ENCODE measurements around the gene RBBP8NL. TPM values are rescaled to one million over a fixed set of nuclear protein-coding genes. Genes with fewer than 3 reads are reported as not detected.
"Not testable (repeated sequence)": the region's sequence is repeated elsewhere in the genome, so short reads cannot be mapped to it uniquely, and the experiment has no call there.

Gene RBBP8NL
- polyA plus RNA-seq, 12 donors = 0.20 to 2.8 (median 0.68) TPM; not detected in 9

DNA sequence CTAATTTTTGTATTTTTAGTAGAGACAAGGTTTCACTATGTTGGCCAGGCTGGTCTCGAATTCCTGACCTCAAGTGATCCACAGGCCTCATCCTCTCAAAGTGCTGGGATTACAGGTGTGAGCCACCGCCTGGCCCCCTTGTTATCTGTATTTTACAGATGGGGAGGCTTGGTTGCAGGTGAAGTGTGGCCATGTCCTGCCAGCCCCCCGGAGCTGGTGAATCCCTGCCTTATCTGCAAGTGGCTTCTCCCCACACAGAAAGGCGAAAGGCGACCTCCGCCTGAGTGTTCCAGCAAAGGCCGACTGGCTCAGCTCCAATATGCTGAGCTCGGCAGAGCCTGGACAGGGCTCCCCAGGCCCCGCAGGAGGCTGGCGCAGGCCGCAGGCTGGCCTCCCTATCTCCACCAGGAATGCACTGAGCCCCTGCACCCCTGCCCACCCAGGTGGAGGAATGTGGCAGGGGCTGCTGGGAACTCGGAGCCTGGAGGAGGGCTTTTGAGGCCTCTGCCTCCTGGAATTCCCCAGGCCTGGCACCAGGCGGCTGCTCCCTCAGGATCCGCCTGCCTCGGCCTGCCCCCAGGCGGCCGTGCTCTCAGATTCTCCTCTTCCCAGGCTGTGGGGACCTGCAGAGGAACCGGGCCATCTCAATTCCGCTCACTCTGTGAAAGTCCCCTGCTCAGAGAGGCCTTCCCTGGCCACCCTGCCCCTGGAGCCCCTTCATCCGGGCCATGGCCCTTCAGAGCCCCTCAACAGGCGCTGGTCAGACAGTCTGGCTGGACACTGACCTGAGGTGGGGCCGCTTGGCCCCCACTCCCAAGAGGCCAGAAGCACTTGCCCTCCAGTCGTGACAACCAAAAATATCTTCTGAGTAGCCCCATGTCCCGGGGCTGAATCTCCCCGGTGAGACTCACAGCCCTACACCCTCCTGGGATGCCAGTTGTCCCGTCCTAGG is 51.0 kb downstream of the RBBP8NL start:
- DNase-seq = no peak

DNA sequence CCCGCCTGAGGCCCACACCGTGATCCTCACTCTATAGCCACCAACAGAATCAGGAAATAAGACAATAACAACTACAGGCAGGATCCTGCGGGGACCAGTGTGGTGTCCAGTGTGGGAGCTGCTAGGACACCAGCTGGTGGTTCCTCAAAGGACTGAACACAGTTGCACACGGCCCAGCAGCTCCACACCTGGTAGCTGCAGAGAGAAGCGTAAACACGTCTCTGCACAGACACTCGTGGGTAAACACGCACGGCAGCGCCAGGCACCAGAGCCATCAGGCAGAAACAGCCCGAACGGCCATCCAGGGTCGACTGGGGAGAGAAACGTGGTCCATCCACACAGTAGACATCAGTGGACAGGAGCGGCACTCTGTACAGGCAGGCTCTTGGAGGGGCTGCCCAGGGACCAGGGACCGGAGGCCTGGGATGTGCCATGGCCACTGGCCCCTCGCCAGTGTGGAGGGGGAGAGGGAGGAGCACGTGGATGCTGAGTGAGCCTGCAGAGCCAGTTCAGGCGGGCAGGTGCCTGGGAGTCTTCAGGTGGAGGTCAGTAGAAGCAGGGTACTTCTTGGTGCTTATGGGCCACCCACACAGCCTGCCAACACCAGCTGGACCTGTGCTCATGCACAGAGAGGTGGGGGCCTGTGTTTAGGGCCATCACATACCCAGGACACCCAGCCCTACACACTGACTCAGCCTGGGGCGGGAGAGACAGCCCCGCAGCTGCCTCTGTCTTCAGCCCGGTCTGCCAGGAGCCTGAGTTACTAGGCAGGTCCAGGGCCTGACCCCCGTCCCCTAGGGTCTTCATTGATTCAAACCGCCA is 52.8 kb downstream of the RBBP8NL start:
- no peak for DNase-seq

DNA sequence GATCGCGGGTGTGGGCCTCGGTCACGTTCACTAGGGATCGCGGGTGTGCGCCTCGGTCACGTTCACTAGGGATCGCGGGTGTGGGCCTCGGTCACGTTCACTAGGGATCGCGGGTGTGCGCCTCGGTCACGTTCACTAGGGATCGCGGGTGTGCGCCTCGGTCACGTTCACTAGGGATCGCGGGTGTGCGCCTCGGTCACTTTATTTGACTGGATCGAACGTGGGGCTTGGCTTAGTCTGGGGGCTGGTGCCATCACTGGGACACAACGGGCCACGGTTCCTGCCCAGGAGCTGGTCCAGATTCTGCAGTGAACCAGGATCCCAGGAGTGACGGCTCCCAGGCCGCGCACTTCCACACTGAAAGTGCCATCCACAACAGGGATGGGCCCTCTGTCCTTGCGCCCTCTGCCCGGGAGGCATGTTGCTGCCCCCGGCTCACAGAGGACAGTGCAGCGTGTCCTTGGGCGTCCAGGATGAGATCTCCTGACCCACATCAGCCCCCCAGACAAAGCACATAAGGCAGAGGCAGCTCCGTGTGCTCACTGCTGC is 53.6 kb downstream of the RBBP8NL start:
- DNase-seq = not testable (repeated sequence)

DNA sequence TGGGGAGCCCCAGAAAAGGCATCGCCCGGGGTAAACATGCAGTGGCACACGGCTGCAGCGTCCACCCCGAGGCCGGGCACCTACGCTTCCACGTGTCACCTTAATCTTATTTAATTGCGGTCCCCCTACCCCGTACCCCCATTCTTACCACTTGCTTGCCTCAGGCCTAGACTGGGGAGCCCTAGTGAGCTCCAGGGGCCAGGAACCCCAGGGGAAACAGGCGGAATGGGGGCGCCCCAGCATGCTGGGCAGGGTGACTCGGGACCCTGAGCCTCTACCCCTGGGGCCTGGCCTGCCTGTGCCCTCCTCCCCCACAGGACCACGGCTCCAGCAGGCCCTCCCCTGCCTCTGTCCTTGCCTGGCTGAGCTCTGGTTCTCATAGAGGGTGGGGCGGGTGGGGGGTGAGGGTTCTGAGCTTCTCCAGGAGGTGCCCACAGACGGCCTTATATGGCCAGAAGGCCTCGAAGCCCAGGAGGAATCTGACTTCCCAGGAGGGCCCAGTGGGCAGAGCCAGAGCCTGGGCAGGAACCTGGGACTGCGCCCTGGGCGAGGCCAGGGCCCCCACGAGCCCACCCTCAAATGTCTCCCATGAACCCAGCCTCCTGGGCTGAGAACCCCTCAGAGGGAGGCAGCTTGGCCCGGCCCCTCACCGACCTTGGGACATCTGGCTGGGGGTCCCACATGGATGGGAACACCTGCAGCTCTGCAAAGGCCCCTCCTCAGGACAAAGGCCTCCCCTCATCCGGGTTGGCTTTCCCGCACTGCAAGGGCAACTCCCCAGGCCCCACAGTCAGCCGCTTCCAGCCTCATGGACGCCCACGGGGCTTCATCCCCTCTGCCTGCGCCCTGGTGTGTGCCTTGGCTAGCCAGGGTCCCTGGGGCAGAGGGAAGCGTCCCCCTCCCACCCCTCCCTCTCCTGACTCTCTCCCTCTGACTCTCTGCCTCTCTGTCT is 55.0 kb downstream of the RBBP8NL start:
- no peak for DNase-seq

DNA sequence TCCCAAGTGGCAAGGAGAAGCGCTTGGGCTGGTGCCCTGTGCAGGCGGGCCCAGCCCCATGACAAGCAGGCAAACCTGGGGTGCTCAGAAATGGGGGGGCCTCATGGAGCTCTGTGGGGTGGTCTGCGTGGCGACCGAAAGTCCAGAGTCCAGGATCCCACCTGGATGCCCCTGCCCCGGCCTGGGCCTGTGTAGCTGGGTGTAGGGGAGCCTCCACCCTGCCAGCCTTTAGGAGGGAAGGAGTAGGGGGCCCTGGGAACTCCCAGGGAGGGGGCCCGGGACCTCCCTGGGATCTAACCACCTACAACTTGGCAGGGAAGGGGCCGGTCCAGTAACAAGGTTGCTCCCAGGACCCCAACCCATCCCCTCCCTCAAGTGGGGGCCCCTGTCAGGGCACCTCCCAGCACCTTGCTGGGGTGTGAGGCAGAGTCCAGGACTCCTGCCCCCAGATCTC is 55.7 kb downstream of the RBBP8NL start:
- DNase-seq = no peak

DNA sequence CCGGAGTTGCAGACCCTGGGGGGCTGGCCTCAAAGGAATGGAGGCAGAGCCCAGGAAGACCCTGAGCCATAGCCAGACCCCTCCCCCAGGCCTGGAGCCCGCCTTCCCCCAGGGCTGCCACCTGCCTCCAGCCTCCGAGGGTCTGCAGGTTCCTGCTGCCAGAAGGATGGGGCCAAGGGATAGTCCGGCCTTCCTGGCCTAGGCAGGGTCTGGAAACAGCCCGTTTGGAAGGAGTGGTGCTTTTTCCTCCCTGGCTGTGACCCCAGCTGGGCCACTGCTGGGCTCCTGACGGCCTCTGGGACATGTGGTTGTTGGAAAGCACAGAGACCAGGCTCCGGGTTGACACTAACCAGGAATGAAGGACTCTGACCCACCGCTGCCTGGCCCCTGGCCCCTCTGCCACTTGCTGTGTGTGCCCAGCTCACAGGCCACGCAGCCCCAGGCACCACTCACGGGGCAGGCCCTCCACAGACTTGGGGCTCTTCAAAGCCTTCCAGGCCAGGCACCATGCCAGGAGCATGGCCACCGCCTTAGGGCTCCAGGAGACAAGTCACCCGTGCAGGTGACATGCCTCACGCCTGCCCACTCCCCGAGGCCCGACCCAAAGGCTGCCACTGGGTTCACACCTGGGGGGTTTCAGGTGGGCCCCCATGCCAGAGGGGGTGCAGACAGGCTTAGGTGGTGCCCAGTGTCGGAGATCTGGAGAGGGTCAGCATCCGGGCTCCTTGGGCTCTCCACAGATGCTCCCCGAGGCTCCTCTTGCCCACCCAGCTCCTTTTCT is 56.3 kb downstream of the RBBP8NL start:
- DNase-seq = no peak

DNA sequence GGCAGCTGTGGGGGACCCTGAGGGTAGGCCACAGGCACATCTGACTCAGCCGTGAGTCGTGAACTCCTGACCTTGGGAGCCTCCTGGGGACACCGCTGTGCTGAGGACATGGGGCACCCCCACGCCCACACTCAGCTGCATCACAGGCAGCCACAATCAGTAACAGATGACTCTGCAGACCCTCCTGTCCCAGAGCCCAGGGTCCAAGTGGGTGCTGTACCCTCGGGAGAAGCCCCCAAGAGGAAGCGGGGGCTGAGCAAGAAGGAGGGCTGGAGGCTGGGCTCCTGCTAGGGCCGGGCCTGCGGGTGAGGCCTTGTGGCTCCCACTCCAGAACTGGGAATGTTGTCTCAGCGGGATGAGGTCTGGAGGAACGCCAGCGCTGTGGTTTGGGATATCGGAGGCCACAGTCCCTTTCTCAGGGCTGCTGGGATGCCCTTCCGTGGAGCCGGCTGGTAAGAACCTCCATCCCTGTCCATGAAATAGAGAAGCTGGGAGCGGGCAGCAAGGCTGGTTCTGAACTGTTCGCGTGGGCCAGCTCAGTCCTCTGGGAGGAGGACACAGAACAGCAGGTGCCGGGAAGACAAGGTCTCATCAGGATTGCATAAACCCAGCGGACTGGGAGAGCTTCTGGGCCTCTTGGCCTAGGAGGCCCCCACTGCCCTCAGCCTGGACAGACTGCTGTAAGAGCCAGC is 57.1 kb downstream of the RBBP8NL start:
- DNase-seq = no peak

DNA sequence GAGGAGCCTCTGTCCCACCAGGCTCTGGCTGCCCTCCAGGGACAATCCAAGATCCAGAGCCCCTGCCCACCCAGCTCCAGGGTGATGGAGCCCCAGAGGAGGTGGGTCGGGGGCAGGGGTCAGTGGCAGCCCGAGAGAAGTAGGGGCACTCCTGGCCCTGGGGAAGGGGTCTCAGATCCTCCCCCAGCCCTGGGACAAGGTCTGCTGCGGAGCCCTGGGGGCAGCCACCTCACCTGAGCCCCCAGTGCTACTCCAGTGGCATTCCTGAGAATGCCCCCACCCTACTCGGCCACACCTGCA is 57.6 kb downstream of the RBBP8NL start:
- no peak for DNase-seq

DNA sequence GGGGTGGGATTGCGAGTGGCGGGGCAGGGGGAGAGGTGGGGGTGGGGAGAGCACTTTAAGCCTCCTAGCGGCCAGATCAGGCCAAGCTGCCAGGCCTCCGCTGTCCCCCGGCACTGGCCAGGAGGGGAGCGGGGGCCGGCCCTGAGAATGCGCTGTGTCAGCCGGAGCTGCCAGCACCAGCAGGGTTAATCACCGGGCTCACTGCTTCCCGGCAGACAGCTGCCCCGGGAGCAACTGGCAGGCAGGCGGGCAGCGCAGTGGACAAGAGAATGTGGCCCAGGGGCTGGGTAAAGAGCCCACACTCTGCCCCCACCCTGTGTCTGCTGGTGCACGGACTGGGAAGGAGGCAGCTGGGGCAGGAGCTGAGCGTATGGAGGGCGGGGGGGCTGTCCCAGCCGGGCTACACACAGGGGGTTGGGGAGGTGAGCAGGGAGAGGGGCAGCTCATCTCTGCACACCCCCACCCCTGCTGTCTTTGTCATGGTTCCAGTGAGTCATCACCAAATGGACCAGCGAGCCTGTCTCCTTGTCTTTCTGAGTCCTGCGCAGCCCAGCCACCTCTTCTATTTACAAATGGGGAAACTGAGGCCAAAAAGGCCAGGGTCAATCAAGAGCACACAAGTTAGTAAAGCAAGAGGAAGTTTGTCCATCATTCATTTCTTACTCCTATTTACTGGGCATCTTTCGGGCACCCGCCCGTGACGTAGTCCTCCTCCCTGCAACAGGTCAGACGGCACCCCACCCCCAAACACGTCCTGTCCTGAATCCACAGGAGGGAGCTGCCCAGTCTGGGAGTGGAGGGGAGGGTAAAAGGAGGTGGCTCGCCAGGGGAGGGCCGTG is 58.1 kb downstream of the RBBP8NL start:
- DNase-seq = no peak

DNA sequence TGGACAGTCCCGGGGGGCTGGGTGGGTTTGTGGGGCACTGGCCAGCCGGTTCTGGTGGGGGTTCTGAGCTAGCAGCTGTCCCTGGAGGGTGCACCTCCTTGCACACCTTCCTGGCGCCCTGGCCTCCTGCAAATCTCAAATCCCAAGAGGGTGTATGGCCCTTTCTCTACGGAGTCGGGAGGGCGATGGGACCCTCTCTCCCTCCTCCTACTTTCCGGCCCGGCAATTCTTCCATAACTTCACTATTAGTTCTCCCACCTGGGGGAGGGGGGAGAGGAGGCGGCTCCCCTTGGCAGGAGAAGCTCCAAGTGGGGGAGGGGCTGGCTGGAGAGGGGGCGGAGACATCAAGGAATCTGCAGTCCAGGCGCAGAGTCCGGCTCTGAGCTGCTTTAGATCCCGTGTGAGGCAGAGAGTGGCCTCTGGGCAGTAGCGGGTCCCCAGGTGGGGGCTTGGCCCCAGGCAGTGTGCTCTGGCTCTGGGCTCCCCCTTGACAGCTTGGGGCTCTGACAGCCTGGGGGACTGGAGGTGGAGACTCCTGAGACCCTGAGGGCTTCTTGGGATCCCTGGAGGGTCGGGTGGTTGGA is 58.9 kb downstream of the RBBP8NL start:
- no peak for DNase-seq

DNA sequence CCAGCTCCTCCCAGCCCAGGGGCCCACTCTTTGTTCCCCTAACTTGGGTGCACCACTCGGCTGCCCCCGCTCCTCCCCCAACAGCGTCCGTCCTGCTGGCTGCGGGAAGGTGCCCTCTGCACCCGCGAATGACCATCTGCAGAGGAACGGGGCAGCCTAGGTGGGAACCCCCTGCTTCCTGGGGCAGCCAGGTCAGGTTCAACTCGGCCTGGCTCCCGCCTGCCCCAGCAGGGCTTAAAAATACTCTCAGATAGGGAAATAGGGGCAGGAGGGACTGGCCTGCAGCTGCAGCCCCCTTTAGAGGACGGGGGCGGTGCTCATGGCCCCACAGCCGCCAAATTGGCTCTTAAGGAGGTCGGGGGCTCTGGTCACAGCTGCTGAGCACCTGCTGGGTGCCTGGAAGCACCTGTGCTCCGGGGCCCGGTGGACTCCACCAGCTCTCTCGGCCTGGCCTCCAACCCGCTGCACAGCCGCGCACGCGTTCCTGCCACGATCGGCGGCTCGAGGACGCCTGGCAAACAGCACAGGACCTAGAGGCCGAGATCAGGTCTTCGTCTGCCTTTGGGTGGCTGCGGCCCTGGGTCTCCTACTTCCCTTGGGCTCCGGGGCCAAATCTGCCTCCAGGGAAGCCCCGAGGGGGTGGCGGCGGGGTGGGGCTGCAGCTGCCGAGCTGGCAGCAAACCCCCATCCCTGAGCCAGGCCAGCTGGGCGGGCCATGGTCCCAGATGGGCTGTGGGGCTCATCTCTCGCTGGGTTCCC is 59.5 kb downstream of the RBBP8NL start:
- no peak for DNase-seq

DNA sequence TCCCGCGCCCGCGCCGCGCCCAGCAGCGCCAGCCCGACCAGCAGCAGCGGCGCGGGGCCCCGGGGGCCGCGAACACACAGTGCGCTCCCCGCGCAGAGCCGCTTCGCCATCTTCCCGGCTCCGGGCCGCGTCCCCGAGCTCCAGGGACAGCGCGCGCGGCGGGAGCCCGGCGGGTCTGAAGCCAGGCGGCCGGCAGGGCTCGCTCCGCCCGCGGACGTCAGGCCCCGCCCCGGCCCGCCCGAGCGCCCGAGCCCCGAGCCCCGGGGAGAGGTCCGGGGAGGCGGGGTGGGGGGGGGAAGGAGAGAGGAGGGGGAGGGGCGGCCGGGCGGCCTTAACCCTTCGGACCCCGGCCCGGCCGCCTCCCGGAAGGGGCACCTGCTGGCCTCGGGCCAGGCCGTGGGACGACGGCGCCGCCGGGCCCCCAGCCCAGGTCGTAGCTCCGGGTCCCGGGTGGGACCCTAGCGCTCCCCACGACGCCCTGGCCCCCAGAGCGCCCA is 60.2 kb downstream of the RBBP8NL start, which contains the start of gene LAMA5:
Gene LAMA5 (minus strand): TSS at position 177 of the 497 bp plus-strand sequence. CDS start 67 bp downstream, at position 110.
- DNase-seq = no peak

DNA sequence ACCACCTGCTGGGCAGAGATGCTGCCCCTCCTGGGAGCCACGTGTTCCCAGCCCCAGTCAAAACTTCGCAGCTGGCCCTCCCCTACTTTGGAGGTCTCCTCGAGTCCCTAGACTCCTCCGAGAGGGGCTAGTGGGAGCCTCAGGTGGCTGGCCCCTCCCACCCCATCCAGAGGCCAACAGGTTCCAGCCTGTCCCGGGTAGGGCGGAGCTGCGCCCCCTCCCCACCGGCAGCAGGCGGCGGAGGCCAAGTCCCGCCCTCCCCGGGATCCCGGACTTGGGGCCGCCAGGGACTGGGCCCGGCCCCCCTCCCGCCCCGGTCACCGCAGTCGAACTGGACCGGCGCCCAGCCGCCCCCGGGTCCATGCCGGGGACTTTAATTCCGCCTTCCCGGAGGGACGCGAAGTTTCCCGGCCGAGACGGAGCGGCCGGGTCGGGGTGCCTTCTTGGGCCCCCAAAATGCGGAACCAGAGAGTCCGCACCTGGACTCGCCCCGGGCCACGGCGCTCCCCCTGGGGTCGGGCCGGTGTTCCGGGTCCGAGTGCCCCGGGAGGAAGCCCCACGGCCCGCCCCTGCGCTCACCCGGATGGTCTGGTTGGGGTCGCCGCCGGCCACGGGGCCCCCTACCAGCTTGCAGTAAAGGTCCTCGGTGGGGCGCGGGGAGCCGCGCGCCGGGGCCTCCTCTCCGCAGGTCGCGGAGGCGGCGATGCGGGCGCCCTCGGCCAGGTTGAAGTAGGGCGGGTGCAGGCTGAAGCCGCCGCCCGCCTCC is 60.8 kb downstream of the RBBP8NL start:
- DNase-seq = no peak

DNA sequence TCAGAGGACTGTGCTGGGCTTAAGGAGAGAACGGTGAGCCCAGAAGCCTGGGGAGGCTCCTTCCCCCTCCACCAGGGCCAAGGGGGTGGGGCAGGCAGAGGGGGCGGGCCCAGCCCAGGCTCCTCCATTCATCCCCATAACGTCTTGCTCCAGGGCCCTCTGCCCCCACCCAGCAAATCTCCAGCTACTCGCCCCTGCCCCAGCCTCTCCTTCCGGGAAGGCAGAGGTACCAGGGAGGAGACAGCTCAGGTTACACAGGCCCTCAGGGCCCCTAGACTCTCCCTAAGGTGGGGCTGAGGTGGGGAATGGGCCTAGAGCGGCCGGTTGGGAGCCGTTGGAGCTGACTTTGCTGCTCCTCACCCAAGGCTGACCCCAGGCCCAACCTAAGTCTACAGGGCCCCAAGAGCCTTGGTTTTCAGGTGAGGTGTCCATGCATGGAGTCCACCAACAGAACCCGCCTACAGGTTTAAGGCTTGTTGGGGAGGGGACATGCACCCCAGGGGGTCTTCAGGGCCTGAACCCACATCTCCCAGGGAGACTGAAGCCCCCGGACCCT is 61.4 kb downstream of the RBBP8NL start:
- DNase-seq = no peak

DNA sequence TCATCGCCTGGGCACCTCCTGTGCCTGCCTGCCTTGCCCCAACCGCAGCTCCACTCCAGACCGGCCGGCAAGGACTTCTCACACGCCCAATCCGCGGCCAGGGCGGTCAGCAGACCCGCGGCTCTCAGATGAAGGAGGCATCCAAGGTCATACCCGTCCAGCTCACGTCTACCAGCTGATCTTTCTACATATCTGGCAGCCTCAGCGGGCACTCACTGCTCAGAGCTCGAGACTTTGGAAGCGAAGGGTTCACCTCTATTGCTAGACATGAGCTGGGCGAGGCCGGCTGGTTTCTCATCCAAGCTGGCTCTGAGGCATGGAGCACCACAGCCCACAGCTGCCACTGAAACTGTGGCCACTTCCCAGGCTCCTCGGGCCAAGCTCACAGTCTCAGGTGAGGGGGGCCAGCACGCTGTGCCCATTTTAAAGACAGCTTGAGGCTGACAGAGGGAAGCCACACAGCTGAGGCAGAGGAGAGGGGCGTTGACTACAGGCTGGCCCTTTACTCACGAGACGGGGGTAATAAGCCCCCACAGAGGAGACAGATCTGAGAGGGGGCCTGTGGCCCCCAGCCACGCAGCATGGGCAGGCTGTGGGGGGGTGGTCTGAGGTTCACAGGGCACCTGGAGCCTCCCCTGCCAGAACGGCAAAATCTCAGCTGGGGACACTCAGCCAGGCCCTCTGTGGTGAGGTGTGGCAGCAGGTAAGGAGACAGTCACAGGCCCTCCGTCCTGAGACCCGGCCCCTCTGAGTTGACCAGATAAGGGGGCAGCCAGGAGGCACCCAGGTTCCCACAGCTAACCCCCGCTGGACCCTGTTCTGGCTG is 62.2 kb downstream of the RBBP8NL start:
- DNase-seq = no peak
